GM12878 (cell line): ENCODE data around the gene FCAMR. TPM values are rescaled to one million over a fixed set of nuclear protein-coding genes. Genes with fewer than 3 reads are reported as not detected.
A peak's percentile ranks its signal among the peaks of the same experiment; 100 is the strongest.

ENCODE experiments used
- ATF3 ChIP-seq: IDR thresholded peaks from 2 replicates; pipeline ENCODE4 v1.6.1; 2011; ENCODE audit warnings: low read depth, mild to moderate bottlenecking, low read length, moderate library complexity, borderline replicate concordance; ENCODE audit errors: extremely low read depth
- BCL11A ChIP-seq: IDR thresholded peaks from 2 replicates; pipeline ENCODE4 v1.6.1; 2011; ENCODE audit warnings: low read depth, low read length
- CBFB ChIP-seq: IDR thresholded peaks from 2 replicates; pipeline ENCODE4 v1.6.1; 2016; ENCODE audit warnings: antibody characterized with exemption, low read depth
- HDAC6 ChIP-seq: fragments of 200-600 bp; sonication (generic); IDR thresholded peaks from one replicate; pipeline ENCODE4 v1.8.0; 2017; ENCODE audit warnings: antibody characterized with exemption; ENCODE audit not compliant: unreplicated experiment
- IRF4 ChIP-seq: IDR thresholded peaks from 2 replicates; pipeline ENCODE4 v1.6.1; 2011; ENCODE audit warnings: low read depth, low read length
- JUND ChIP-seq: IDR thresholded peaks from 2 replicates; pipeline ENCODE4 v1.6.1; 2012; ENCODE audit warnings: low read depth, mild to moderate bottlenecking, low read length, improper control_type of control experiment, moderate library complexity
- KDM1A ChIP-seq: fragments of 200-600 bp; sonication (generic); IDR thresholded peaks from 2 replicates; pipeline ENCODE4 v1.6.1; 2016; ENCODE audit warnings: borderline replicate concordance
- LARP7 ChIP-seq: fragments of 450-650 bp; IDR thresholded peaks from 2 replicates; pipeline ENCODE4 v1.6.1; 2017; ENCODE audit warnings: mild to moderate bottlenecking
- MEF2A ChIP-seq: IDR thresholded peaks from 2 replicates; pipeline ENCODE4 v1.6.1; 2011; ENCODE audit warnings: low read depth, mild to moderate bottlenecking, low read length, moderate library complexity; ENCODE audit not compliant: insufficient read depth
- PRDM15 ChIP-seq: fragments of 450-650 bp; formaldehyde crosslinking; IDR thresholded peaks from 2 replicates; pipeline ENCODE4 v1.4.0; 2020; ENCODE audit warnings: mild to moderate bottlenecking, moderate library complexity
- RBBP5 ChIP-seq: fragments of 200-600 bp; sonication (generic); conservative IDR thresholded peaks from 2 replicates; pipeline ENCODE4 v1.6.1; 2016
- SMAD5 ChIP-seq: IDR thresholded peaks from 2 replicates; pipeline ENCODE4 v1.6.1; 2016; ENCODE audit warnings: antibody characterized with exemption, low read depth
- SREBF2 ChIP-seq: IDR thresholded peaks from 2 replicates; pipeline ENCODE4 v1.6.1; 2012; ENCODE audit warnings: mild to moderate bottlenecking, low read length
- TBL1XR1 ChIP-seq: IDR thresholded peaks from 2 replicates; pipeline ENCODE4 v1.6.1; 2012; ENCODE audit warnings: low read depth, low read length, improper control_type of control experiment
- USF2 ChIP-seq: IDR thresholded peaks from 2 replicates; pipeline ENCODE4 v1.6.1; 2011; ENCODE audit warnings: low read depth, low read length, improper control_type of control experiment, borderline replicate concordance
- YBX1 ChIP-seq: fragments of 450-650 bp; IDR thresholded peaks from 2 replicates; pipeline ENCODE4 v1.6.1; 2016; ENCODE audit warnings: antibody characterized with exemption
- ZBTB11 ChIP-seq: fragments of 450-650 bp; formaldehyde crosslinking; IDR thresholded peaks from 2 replicates; pipeline ENCODE4 v1.5.0; 2022; ENCODE audit warnings: mild to moderate bottlenecking, missing genetic modification characterization
- ZBTB40 ChIP-seq: fragments of 450-650 bp; IDR thresholded peaks from 2 replicates; pipeline ENCODE4 v1.6.1; 2016; ENCODE audit warnings: mild to moderate bottlenecking, moderate library complexity, borderline replicate concordance
- ZNF217 ChIP-seq: fragments of 450-650 bp; IDR thresholded peaks from 2 replicates; pipeline ENCODE4 v1.6.1; 2017; ENCODE audit warnings: antibody characterized with exemption, mild to moderate bottlenecking
- polyA plus RNA-seq, 11 experiments: library from polyadenylated mRNA; depleted of rRNA in 4 of 11; unstranded in 6 of 11; stranded (reverse) in 5 of 11; fragments of >200 nt; fragmentation: Nextera tagmentation in 4 of 11; fragmentation: Illumina TruSeq in 1 of 11; extraction: Ambion mirVana in 4 of 11; extraction: Trizol in 1 of 11; gene quantifications; 1 replicate in 1 of 11; 2 replicates in 10 of 11; pipeline versions ENCODE4 v1.2.1 to v1.2.3, GENCODE V29; 2011 to 2016; ENCODE audit warnings: inconsistent platforms in 2 of 11, missing spikeins in 2 of 11, low read depth in 1 of 11
- total RNA-seq, 4 experiments: library from RNA; depleted of rRNA in 3 of 4; stranded (reverse); fragments of >200 nt in 3 of 4; fragmentation: Illumina TruSeq in 1 of 4; extraction: Trizol in 1 of 4; gene quantifications; 2 replicates each; pipeline versions ENCODE4 v1.2.1 to v1.2.3, GENCODE V29; 2013 to 2021

The FCAMR gene
- total and polyA plus RNA-seq, 10 of the 15 experiments (the other 5 are each of a cell fraction or from before 2014, with no cell fraction given): 0.04 to 0.15 (median 0.06) TPM; not detected in 3

GRCh38 chr1:206924592-206925105 lies 45.6 kb downstream of the FCAMR start (continued):
- TF ChIP-seq USF2 (peak; percentile 72), ZNF217 (no peak), SMAD5 (peak; percentile 49; the same call in 1 of the 2 replicates), RBBP5 (no peak), BCL11A (peak; percentile 27; the same call in 1 of the 2 replicates), IRF4 (0 out of 2 replicates have a peak, but pooled peaks have one; percentile 69), HDAC6 (no peak), ZBTB40 (no peak), LARP7 (no peak), KDM1A (no peak), YBX1 (no peak), JUND (no peak), TBL1XR1 (no peak), MEF2A (no peak), CBFB (peak; percentile 30; the same call in 1 of the 2 replicates), PRDM15 (no peak), SREBF2 (no peak), ZBTB11 (CRISPR knock-in tag) (no peak), ATF3 (peak; percentile 19; the same call in 1 of the 2 replicates)
